Astrocyte of the hippocampus (primary cell): ENCODE measurements around the gene TP53RK.
A peak's percentile ranks its signal among the peaks of the same experiment; 100 is the strongest.

Experiments used
- DNase-seq: peaks from one replicate; pipeline ENCODE4 v3.0.0; 2011; ENCODE audit warnings: low read depth, low spot score

Gene TP53RK

DNA sequence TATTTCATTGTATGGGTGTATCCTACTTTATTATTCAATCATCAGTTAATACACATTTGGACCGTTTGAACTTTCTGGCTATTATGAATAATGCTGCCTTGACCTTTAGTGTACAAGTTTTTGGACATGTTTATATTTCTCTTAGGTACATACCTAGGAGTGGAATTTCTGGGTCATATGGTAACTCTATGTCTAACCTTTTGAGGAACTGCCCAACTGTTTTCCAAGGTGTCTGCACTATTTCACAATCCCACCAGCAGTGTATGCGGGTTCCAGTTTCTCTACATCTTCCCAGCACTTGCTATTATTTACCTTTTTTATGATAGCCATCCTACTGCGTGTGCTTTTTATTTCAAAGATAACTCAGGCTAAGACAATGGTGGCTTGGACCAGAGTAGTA lies 23.6 kb downstream of the TP53RK start:
- no peak for DNase-seq

DNA sequence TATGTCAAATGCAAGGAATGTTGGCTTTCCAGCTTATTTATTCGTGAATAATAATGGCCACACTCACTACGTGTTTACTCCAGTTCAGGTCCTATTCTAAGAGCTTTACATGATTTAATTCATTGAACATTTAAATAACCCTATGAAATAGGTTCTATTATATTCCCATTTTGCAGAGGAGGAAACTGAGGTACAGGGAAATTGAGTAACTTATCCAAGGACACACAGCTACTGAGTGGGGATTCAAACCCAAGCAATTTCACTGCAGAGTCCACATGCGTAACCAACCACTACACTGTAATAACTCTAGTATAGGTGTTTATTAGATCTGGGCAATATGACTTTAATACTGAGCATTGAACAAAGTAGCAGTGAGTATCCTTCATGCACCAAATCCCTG lies 25.7 kb downstream of the TP53RK start:
- DNase-seq: no peak

DNA sequence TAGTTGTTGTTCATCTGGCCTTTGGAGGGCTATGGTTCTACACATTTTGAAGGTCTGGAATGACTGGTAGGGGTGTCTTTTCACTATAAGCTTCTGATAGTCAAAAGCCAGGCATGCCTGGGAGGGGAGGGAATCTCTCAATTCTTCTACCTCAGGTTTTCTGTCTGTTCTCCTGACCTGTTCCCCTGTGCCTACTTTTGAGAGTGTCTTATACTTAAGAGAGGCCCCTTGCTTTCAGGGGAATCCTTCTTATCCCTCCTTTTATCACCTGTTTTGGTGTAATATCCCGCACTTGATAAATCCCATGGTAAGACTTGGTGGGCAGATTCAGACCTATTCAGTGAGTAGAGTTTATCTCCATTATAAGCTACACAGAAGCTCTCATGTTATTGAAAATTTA lies 27.6 kb downstream of the TP53RK start:
- DNase-seq: no peak

DNA sequence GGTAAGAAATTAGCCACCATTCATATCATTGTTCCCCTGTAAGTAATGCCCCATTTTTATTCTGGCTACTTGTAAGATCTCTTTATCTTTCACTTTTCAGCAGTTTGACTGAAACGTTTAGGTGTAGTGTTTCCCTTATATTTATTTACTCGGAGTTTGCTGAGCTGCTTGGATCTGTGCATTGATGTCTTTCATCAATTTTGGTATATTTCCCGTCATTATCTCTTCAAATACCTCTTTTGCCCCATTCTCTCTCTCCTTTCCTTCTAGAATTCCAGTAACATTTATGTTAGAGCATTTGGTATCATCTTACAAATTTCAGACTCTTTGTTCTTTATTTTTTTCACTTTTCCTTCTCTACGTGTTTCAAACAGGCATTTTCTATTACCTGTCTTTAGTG lies 28.8 kb downstream of the TP53RK start:
- no peak for DNase-seq

- no peak for DNase-seq
Measured at GRCh38 chr20:46657618-46658017, 31.6 kb downstream of the TP53RK start.

- DNase-seq: no peak
Measured at GRCh38 chr20:46657137-46657536, 32.1 kb downstream of the TP53RK start.

DNA sequence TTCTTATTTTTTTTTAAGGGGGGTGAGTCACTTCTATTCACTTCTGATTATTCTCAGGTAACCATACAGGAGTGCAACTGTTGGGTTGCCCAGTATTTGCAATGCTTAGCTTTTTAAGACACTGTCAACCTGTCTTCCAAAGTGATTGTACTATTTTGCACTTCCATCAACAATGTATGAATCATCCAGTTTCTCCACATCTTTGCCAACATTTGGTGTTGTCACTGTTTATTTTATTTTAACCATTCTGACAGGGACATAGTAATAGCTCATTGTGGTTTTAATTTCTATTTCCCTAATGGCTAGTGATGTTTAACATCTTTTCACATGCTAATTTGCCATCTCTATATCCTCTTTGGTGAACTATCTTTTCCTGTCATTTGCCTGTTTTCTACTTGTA lies 36.5 kb downstream of the TP53RK start:
- no peak for DNase-seq

GRCh38 chr20:46651091-46651962 lies 37.9 kb downstream of the TP53RK start, which contains the start of gene SLC13A3:
Gene SLC13A3 (minus strand): TSS chr20:46651459. CDS start chr20:46651421, 38 bp downstream.
- peak; percentile 41 for DNase-seq

GRCh38 chr20:46650575-46651090 lies 38.6 kb downstream of the TP53RK start:
- no peak for DNase-seq

DNA sequence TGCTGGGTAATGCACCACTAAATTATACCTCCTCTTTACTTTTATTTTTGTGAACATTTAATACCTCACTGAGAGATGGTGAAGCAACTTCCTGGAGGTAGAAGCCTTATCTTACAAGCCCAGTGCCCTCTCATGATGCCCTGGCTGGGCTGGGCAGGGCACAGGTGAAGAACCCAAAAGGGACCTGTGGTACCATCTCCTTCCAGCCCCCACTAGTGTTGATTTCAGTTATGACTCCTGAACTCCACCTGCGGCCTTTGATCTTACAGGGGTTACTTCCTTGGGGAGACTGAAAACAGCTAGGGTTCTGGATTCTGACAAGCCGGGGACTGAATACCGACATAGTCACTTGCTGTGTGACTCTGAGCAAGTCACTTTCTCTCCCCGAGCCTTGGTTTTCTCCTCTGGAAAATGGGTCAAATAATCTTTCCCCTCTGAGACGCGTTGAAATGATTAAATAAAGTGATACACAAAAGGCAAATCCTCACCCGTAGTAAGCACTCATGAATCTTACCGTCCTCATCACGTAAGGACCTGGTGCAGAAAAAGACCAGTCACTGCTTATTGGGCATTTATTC lies 39.2 kb downstream of the TP53RK start:
- no peak for DNase-seq

DNA sequence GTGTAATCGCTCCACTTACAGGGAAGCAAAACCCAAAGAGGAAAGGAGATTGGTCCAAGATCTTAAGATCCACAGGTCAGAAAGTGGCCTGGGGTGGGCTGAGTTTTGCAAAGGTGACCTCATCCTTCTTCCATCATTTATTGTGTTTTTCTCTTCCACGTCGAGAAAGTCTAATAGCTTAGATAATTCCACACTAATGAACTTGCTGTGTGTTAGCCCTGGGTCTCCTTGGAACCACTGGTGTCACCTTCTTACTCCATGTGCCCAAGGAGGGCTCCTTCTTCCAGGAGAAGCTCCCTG lies 39.6 kb downstream of the TP53RK start:
- DNase-seq: no peak

GRCh38 chr20:46648903-46649649 lies 40.2 kb downstream of the TP53RK start:
- DNase-seq: no peak

DNA sequence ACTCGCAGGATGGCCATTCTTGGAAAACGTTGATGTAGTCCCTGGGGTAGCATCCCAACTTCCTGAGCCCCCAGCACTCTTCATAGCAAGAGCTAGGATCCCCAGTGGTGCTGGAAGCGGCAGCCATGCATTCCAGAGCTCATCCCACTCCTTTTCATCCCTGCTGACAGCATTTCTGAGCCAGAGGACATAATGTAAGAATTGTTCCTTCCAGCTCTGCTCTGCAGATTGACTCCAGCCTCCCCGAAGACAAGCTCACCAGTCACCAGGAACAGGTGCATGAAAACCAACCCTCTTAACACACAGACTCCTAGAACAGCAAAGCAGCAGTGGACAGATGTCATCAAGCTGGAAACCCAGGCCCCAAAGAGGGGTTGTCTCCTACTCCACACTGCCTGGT lies 41.8 kb downstream of the TP53RK start:
- no peak for DNase-seq

GRCh38 chr20:46646659-46647380 lies 42.4 kb downstream of the TP53RK start:
- no peak for DNase-seq

DNA sequence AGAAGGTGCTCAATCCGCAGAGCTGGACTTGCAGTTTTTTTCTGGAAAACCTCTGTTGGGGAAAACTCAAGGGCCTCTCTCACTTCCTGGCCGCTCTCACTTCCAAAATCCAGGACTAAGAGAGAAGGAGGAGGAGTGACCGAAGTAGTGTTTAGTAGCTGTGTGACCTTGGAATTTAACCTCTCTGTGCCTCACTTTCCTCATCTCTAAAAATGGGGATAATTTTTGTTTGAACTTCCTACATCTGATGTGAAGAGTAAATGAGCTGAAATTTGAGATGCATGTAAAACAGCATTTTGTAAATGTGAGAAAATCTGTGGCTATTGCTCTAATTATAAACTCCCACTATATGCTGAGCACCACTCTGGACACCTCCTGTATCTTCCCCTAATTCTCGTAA lies 43.1 kb downstream of the TP53RK start:
- no peak for DNase-seq

- no peak for DNase-seq
Measured at GRCh38 chr20:46644733-46645132, 44.5 kb downstream of the TP53RK start.

- DNase-seq: no peak
Measured at GRCh38 chr20:46644160-46644559, 45.1 kb downstream of the TP53RK start.

GRCh38 chr20:46642969-46643343 lies 46.3 kb downstream of the TP53RK start:
- DNase-seq: no peak

GRCh38 chr20:46642265-46642968 lies 46.8 kb downstream of the TP53RK start:
- DNase-seq: no peak

GRCh38 chr20:46641424-46641823 lies 47.8 kb downstream of the TP53RK start:
- no peak for DNase-seq
